Stimulated activated CD8-positive, alpha-beta memory T cell treated with anti-CD3 and anti-CD28 coated beads, Interleukin-4, amount 100 ng/mL, for 48 hours (primary cell): Measurements from ENCODE around the gene SPEF2.

Experiments
- DNase-seq: peaks from one replicate; pipeline ENCODE4 v3.0.0-alpha.2; 2020

The SPEF2 gene

GRCh38 chr5:35860686-35861085, 243.0 kb downstream of the SPEF2 start:
- DNase-seq, result no peak

GRCh38 chr5:35861718-35862117, 244.1 kb downstream of the SPEF2 start:
- DNase-seq, result no peak

GRCh38 chr5:35862126-35862525, 244.5 kb downstream of the SPEF2 start:
- DNase-seq, result no peak

- DNase-seq, result no peak
Observed at GRCh38 chr5:35863159-35863558, 245.5 kb downstream of the SPEF2 start.
